SK-N-SH (cell line): ENCODE measurements around the gene UBFD1. TPM values are rescaled to one million over a fixed set of nuclear protein-coding genes. Genes with fewer than 3 reads are reported as not detected.
"Not testable (repeated sequence)": the region's sequence is repeated elsewhere in the genome, so short reads cannot be mapped to it uniquely, and the experiment has no call there.

Source experiments
- CTCF ChIA-PET: fragments of 300-600, 350-600 bp; formaldehyde crosslinking; extraction: SDS; loops from one replicate; lab custom pipeline; 2021; lab: Yijun Ruan, JAX
- POLR2A ChIA-PET: fragments of 350-600 bp; sonication (Branson Sonifier 250); formaldehyde crosslinking; extraction: SDS; loops from one replicate; lab custom pipeline; 2020; ENCODE audit warnings: antibody characterized with exemption, inconsistent platforms; lab: Yijun Ruan, JAX
- DNase-seq: peaks from one replicate; pipeline ENCODE4 v3.0.0; 2012
- H2AFZ ChIP-seq: fragments of 200-600 bp; sonication (generic); 2 replicates; pipeline ENCODE4 v1.8.1; 2016; ENCODE audit warnings: antibody characterized with exemption, mild to moderate bottlenecking, low read depth
- H3F3A ChIP-seq: fragments of 200-600 bp; sonication (generic); replicated peaks from 2 replicates; pipeline ENCODE3; 2016; ENCODE audit warnings: antibody characterized with exemption, mild to moderate bottlenecking; ENCODE audit not compliant: insufficient read depth
- H3K27ac ChIP-seq, 2 experiments: fragments of 200-500 bp in 1 of 2; fragments of 200-600 bp in 1 of 2; sonication (Bioruptor generic) in 1 of 2; sonication (generic), shearing (Covaris generic) in 1 of 2; 2 replicates each; pipeline versions ENCODE4 v1.5.1 to v1.6.1; 2014 to 2016; ENCODE audit warnings: low read depth in 2 of 2, inconsistent platforms in 1 of 2, low read length in 1 of 2, mild to moderate bottlenecking in 1 of 2, mixed read lengths in 1 of 2
- H3K27me3 ChIP-seq: fragments of 200-600 bp; sonication (generic), shearing (Covaris generic); 2 replicates; pipeline ENCODE4 v1.6.1; 2016; ENCODE audit warnings: mixed run types; ENCODE audit not compliant: insufficient read depth
- H3K36me3 ChIP-seq, 2 experiments: fragments of 200-500 bp in 1 of 2; fragments of 200-600 bp in 1 of 2; sonication (Bioruptor generic) in 1 of 2; sonication (generic) in 1 of 2; replicated peaks in 1 of 2; 2 replicates each; pipeline versions ENCODE3 to v1.5.1; 2014 to 2016; ENCODE audit warnings: low read length in 1 of 2, mild to moderate bottlenecking in 1 of 2; ENCODE audit not compliant: insufficient read depth in 2 of 2, control insufficient read depth in 1 of 2
- H3K4me1 ChIP-seq, 2 experiments: fragments of 200-500 bp in 1 of 2; fragments of 200-600 bp in 1 of 2; sonication (Bioruptor generic) in 1 of 2; sonication (generic), shearing (Covaris generic) in 1 of 2; 2 replicates each; pipeline versions ENCODE4 v1.5.1 to v1.6.1; 2014 to 2016; ENCODE audit warnings: low read depth in 1 of 2, low read length in 1 of 2, mixed run types in 1 of 2; ENCODE audit not compliant: insufficient read depth in 2 of 2, control insufficient read depth in 1 of 2
- H3K4me2 ChIP-seq: fragments of 200-600 bp; sonication (generic), shearing (Covaris generic); 2 replicates; pipeline ENCODE4 v1.6.1; 2017; ENCODE audit warnings: mixed run types
- H3K4me3 ChIP-seq, 2 experiments: fragments of 200-500 bp in 1 of 2; fragments of 200-600 bp in 1 of 2; sonication (Bioruptor generic) in 1 of 2; sonication (generic), shearing (Covaris generic) in 1 of 2; 2 replicates each; pipeline versions ENCODE4 v1.5.1 to v1.8.1; 2014 to 2016; ENCODE audit warnings: low read depth in 2 of 2, inconsistent platforms in 1 of 2, low read length in 1 of 2, mild to moderate bottlenecking in 1 of 2, mixed read lengths in 1 of 2, moderate library complexity in 1 of 2
- H3K79me2 ChIP-seq: fragments of 200-600 bp; sonication (generic); 2 replicates; pipeline ENCODE4 v1.8.1; 2017; ENCODE audit warnings: mild to moderate bottlenecking; ENCODE audit not compliant: insufficient read depth
- H3K9ac ChIP-seq: fragments of 200-600 bp; sonication (generic); 2 replicates; pipeline ENCODE4 v1.6.1; 2017; ENCODE audit warnings: mixed run types
- H3K9me2 ChIP-seq: fragments of 200-600 bp; sonication (generic); 2 replicates; pipeline ENCODE4 v1.6.1; 2017; ENCODE audit warnings: mixed run types
- H3K9me3 ChIP-seq: fragments of 200-600 bp; sonication (generic); 2 replicates; pipeline ENCODE4 v1.6.1; 2017; ENCODE audit warnings: mixed run types, mild to moderate bottlenecking, moderate library complexity
- H4K20me1 ChIP-seq: fragments of 200-600 bp; sonication (generic); 2 replicates; pipeline ENCODE4 v1.6.1; 2017; ENCODE audit warnings: mild to moderate bottlenecking, mixed run types; ENCODE audit not compliant: insufficient read depth
- CHD2 ChIP-seq: fragments of 150-350 bp; IDR thresholded peaks from 2 replicates; pipeline ENCODE4 v1.6.1; 2018; ENCODE audit warnings: low read length; ENCODE audit not compliant: partially characterized antibody
- FOXJ3 ChIP-seq: sonication (generic); formaldehyde crosslinking; IDR thresholded peaks from 2 replicates; pipeline ENCODE4 v1.5.1; 2020; ENCODE audit warnings: mild to moderate bottlenecking, missing genetic modification reagents
- MEF2A ChIP-seq: IDR thresholded peaks from 2 replicates; pipeline ENCODE4 v1.4.0; 2012; ENCODE audit warnings: low read depth, borderline replicate concordance
- NFIC ChIP-seq: IDR thresholded peaks from 2 replicates; pipeline ENCODE4 v1.4.0; 2012; ENCODE audit warnings: borderline replicate concordance
- RAD21 ChIP-seq: IDR thresholded peaks from 2 replicates; pipeline ENCODE4 v1.6.1; 2012; ENCODE audit warnings: mild to moderate bottlenecking, low read length
- RCOR1 ChIP-seq: fragments of 150-350 bp; IDR thresholded peaks from 2 replicates; pipeline ENCODE4 v1.6.1; 2017; ENCODE audit warnings: antibody characterized with exemption, low read length
- RXRA ChIP-seq: IDR thresholded peaks from 2 replicates; pipeline ENCODE4 v1.4.0; 2012; ENCODE audit warnings: low read depth, mild to moderate bottlenecking, borderline replicate concordance
- SIN3A ChIP-seq: IDR thresholded peaks from 2 replicates; pipeline ENCODE4 v1.6.1; 2012; ENCODE audit warnings: low read depth, mild to moderate bottlenecking, low read length, moderate library complexity, borderline replicate concordance
- TCF12 ChIP-seq: IDR thresholded peaks from 2 replicates; pipeline ENCODE4 v1.4.0; 2012
- TEAD4 ChIP-seq: IDR thresholded peaks from 2 replicates; pipeline ENCODE4 v1.4.0; 2012; ENCODE audit warnings: mild to moderate bottlenecking, borderline replicate concordance; ENCODE audit not compliant: insufficient read depth
- USF1 ChIP-seq: IDR thresholded peaks from 2 replicates; pipeline ENCODE4 v1.4.0; 2012; ENCODE audit warnings: low read depth, borderline replicate concordance
- WGBS: methylation state at CpG from one replicate; pipeline ENCODE4 v1.1.6; 2017; ENCODE audit warnings: low lambda C conversion rate; 5-methylcytosine and 5-hydroxymethylcytosine counted together
- polyA plus RNA-seq, 3 experiments: library from polyadenylated mRNA; depleted of rRNA; stranded (reverse); fragments of >200 nt; gene quantifications; 2 replicates each; pipeline ENCODE4 v1.2.3, GENCODE V29; 2012
- TF ChIP-seq, protein P1 (sequence below): fragments of 200-600 bp; sonication (generic); IDR thresholded peaks from 2 replicates; pipeline ENCODE4 v1.6.1; 2017; ENCODE audit warnings: antibody characterized with exemption, mild to moderate bottlenecking, moderate library complexity
- TF ChIP-seq, protein P2 (sequence below): IDR thresholded peaks from 2 replicates; pipeline ENCODE4; 2012

The UBFD1 gene
- polyA plus RNA-seq, 1 of the 3 experiments (the other 2 are of a cell fraction) = 66.1 TPM

DNA sequence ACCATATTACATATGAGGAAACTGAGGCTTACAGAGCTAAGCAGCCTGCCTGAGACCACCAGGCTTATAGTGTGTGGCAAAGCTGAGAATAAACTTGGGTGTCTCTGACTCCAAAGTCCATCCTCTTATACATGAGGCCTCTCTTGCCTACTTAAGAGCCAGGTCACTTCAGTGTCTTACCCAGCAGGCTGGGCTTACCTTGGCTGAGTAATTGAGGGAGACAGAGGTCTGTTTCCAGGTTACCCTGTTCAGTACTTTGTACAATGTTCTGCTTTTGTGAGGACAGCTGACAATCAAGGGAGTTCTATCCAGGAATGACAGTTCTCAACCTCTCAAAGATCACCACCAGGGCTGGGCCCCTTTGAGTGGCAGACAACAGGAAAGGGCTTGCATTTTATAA is 24.2 kb downstream of the UBFD1 start:
- H3K9me2 ChIP-seq = no peaks in the 10 kb centered on the region
- H3K4me3 ChIP-seq = no peak overlapping the region
- TF ChIP-seq TEAD4 (no peak), TCF12 (no peak), USF1 (no peak), CHD2 (no peak), RCOR1 (no peak), FOXJ3 (CRISPR knock-in tag) (no peak), NFIC (no peak), SIN3A (no peak), RXRA (no peak), MEF2A (no peak), RAD21 (no peak)
- TF ChIP-seq, protein P1, sequence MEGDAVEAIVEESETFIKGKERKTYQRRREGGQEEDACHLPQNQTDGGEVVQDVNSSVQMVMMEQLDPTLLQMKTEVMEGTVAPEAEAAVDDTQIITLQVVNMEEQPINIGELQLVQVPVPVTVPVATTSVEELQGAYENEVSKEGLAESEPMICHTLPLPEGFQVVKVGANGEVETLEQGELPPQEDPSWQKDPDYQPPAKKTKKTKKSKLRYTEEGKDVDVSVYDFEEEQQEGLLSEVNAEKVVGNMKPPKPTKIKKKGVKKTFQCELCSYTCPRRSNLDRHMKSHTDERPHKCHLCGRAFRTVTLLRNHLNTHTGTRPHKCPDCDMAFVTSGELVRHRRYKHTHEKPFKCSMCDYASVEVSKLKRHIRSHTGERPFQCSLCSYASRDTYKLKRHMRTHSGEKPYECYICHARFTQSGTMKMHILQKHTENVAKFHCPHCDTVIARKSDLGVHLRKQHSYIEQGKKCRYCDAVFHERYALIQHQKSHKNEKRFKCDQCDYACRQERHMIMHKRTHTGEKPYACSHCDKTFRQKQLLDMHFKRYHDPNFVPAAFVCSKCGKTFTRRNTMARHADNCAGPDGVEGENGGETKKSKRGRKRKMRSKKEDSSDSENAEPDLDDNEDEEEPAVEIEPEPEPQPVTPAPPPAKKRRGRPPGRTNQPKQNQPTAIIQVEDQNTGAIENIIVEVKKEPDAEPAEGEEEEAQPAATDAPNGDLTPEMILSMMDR = no peak
- TF ChIP-seq, protein P2, sequence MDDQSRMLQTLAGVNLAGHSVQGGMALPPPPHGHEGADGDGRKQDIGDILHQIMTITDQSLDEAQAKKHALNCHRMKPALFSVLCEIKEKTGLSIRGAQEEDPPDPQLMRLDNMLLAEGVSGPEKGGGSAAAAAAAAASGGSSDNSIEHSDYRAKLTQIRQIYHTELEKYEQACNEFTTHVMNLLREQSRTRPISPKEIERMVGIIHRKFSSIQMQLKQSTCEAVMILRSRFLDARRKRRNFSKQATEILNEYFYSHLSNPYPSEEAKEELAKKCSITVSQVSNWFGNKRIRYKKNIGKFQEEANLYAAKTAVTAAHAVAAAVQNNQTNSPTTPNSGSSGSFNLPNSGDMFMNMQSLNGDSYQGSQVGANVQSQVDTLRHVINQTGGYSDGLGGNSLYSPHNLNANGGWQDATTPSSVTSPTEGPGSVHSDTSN = no peak
- H3K9me3 ChIP-seq = no peaks in the 10 kb centered on the region
- no peak overlapping the region for H3K27ac ChIP-seq
- peaks cover 32 to 44% of the 10 kb centered on the region in 2 experiments for H3K36me3 ChIP-seq
- no peak overlapping the region for H2AFZ ChIP-seq
- H3K79me2 ChIP-seq = peaks cover 11% of the 10 kb centered on the region; the same call in 1 of the 2 replicates
- ChIA-PET POLR2A (no interaction called here), CTCF (interaction anchor here (2.5 kb wide), 1 partner anchor 15 kb away, joined by 8 read pairs; the partner anchor contains the start of gene NDUFAB1)
- DNase-seq = no peak
- H3K4me2 ChIP-seq = no peak overlapping the region
- H4K20me1 ChIP-seq = no peaks in the 10 kb centered on the region
- no peak overlapping the region for H3K9ac ChIP-seq
- peaks cover 24% of the 10 kb centered on the region for H3F3A ChIP-seq
- H3K27me3 ChIP-seq = no peaks in the 10 kb centered on the region
- no peaks in the 10 kb centered on the region for H3K4me1 ChIP-seq

- no CpG with 5 or more reads among the region's 30 CpGs for WGBS
- H3K9me2 ChIP-seq, CTCF ChIA-PET, H3K27ac ChIP-seq, H3K4me1 ChIP-seq, DNase-seq, H3K9me3 ChIP-seq, H3K4me2 ChIP-seq, H3K9ac ChIP-seq, H3K4me3 ChIP-seq, H4K20me1 ChIP-seq, H3K27me3 ChIP-seq, POLR2A ChIA-PET, H2AFZ ChIP-seq: not testable (repeated sequence)
- Histone ChIP-seq H3K79me2 (peaks cover 26% of the 10 kb centered on the region; the same call in 1 of the 2 replicates), H3F3A (peaks cover 21% of the 10 kb centered on the region), H3K36me3 (peaks cover 43 to 48% of the 10 kb centered on the region in 2 experiments)
These were observed 25.7 kb downstream of the UBFD1 start for GRCh38 chr16:23583271-23583670.
